H1 (cell line): Measurements from ENCODE around the gene PPM1L.

Experiments used
- CHD2 ChIP-seq: IDR thresholded peaks from 2 replicates; pipeline ENCODE4 v1.6.1; 2012; ENCODE audit warnings: low read length, improper control_type of control experiment
- EZH2 ChIP-seq: fragments of 200-600 bp; sonication (generic); IDR thresholded peaks from 2 replicates; pipeline ENCODE4 v1.7.1; 2012; ENCODE audit warnings: low read depth, mild to moderate bottlenecking, moderate library complexity, low read length, inconsistent platforms; ENCODE audit not compliant: severe bottlenecking
- JUN ChIP-seq: IDR thresholded peaks from 2 replicates; pipeline ENCODE4 v1.6.1; 2011; ENCODE audit warnings: low read depth, mild to moderate bottlenecking, improper control_type of control experiment, low read length
- POLR2A ChIP-seq, 2 experiments: IDR thresholded peaks; 1 replicate in 1 of 2; 2 replicates in 1 of 2; pipeline ENCODE4 v1.6.1; 2011; ENCODE audit warnings: low read depth in 2 of 2, low read length in 2 of 2, mild to moderate bottlenecking in 2 of 2; ENCODE audit errors: control extremely low read depth in 1 of 2
- POLR2AphosphoS5 ChIP-seq: IDR thresholded peaks from 2 replicates; pipeline ENCODE4 v1.6.1; 2011; ENCODE audit warnings: low read depth, low read length
- SIRT6 ChIP-seq: IDR thresholded peaks from one replicate; pipeline ENCODE4 v1.7.1; 2012; ENCODE audit warnings: low read length, inconsistent platforms
- TEAD4 ChIP-seq: IDR thresholded peaks from 2 replicates; pipeline ENCODE4 v1.6.1; 2012; ENCODE audit warnings: low read depth, low read length, inconsistent platforms, mixed read lengths
- ZNF274 ChIP-seq: IDR thresholded peaks from 2 replicates; pipeline ENCODE4 v1.7.0; 2012; ENCODE audit warnings: low read length, borderline replicate concordance; ENCODE audit errors: extremely low read depth
- TF ChIP-seq, protein P1 (sequence below), 3 experiments: IDR thresholded peaks; 1 replicate in 2 of 3; 2 replicates in 1 of 3; pipeline versions ENCODE4 v1.5.1 to v1.6.1; 2011; ENCODE audit warnings: low read length in 3 of 3, mild to moderate bottlenecking in 3 of 3, inconsistent platforms in 2 of 3, low read depth in 1 of 3, moderate library complexity in 1 of 3; ENCODE audit not compliant: insufficient read depth in 1 of 3; ENCODE audit errors: control extremely low read depth in 1 of 3
- TF ChIP-seq, protein P2 (sequence below): IDR thresholded peaks from 2 replicates; pipeline ENCODE4 v1.6.1; 2011; ENCODE audit warnings: low read depth, mild to moderate bottlenecking, low read length; ENCODE audit not compliant: insufficient read depth
- TF ChIP-seq, protein P3 (sequence below): IDR thresholded peaks from 2 replicates; pipeline ENCODE4 v1.6.1; 2012; ENCODE audit warnings: low read length, inconsistent platforms

DNA sequence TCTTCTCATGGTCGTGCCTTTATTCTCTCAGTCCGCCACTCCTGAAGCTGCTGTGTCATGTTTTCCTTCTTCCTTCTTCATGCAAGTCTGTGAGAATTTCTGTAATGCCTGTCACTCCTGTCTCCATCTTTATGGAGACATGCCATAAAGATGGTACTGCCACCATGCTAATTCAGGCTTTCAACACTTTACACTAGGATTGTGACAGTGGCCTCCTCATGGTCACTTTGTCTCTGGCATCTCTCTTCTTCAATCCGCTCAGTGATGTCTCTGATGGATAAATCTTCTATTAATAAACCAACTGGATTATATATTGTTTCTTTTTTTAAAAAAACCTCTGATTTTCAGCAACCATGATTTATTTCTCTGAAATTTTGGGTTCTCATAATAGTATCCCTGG lies 18.1 kb downstream of the PPM1L start:
- TF ChIP-seq, protein P1, sequence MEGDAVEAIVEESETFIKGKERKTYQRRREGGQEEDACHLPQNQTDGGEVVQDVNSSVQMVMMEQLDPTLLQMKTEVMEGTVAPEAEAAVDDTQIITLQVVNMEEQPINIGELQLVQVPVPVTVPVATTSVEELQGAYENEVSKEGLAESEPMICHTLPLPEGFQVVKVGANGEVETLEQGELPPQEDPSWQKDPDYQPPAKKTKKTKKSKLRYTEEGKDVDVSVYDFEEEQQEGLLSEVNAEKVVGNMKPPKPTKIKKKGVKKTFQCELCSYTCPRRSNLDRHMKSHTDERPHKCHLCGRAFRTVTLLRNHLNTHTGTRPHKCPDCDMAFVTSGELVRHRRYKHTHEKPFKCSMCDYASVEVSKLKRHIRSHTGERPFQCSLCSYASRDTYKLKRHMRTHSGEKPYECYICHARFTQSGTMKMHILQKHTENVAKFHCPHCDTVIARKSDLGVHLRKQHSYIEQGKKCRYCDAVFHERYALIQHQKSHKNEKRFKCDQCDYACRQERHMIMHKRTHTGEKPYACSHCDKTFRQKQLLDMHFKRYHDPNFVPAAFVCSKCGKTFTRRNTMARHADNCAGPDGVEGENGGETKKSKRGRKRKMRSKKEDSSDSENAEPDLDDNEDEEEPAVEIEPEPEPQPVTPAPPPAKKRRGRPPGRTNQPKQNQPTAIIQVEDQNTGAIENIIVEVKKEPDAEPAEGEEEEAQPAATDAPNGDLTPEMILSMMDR (IDR thresholded peaks at IDR 0.05; ENCODE audit: control extremely low read depth in 1 of 3, insufficient read depth in 1 of 3, low read depth in 1 of 3, low read length in 3 of 3): no peak
- TF ChIP-seq CHD2 (no peak), JUN (no peak), POLR2A (IDR thresholded peaks at IDR 0.05; ENCODE audit: control extremely low read depth in 1 of 2, low read depth in 2 of 2, low read length in 2 of 2) (no peak), POLR2AphosphoS5 (no peak), ZNF274 (no peak), EZH2 (no peak), SIRT6 (no peak), TEAD4 (no peak)
- TF ChIP-seq, protein P2, sequence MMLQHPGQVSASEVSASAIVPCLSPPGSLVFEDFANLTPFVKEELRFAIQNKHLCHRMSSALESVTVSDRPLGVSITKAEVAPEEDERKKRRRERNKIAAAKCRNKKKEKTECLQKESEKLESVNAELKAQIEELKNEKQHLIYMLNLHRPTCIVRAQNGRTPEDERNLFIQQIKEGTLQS: no peak
- TF ChIP-seq, protein P3, sequence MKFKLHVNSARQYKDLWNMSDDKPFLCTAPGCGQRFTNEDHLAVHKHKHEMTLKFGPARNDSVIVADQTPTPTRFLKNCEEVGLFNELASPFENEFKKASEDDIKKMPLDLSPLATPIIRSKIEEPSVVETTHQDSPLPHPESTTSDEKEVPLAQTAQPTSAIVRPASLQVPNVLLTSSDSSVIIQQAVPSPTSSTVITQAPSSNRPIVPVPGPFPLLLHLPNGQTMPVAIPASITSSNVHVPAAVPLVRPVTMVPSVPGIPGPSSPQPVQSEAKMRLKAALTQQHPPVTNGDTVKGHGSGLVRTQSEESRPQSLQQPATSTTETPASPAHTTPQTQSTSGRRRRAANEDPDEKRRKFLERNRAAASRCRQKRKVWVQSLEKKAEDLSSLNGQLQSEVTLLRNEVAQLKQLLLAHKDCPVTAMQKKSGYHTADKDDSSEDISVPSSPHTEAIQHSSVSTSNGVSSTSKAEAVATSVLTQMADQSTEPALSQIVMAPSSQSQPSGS: no peak
